GM23338 (cell line): Measurements from ENCODE around the gene ATIC. TPM values are rescaled to one million over a fixed set of nuclear protein-coding genes. Genes with fewer than 3 reads are reported as not detected.

ENCODE experiments used
- ATAC-seq: fragments of 200-7000 bp; cut with Tn5 transposase; 3 replicates; pipeline ENCODE4 v1.9.1; 2020
- DNase-seq: peaks from one replicate; pipeline ENCODE4 v3.0.0-alpha.2; 2015; ENCODE audit warnings: low spot score
- H2AFZ ChIP-seq: fragments of 200-600 bp; sonication (generic); 2 replicates; pipeline ENCODE4 v1.8.0; 2016; ENCODE audit warnings: antibody characterized with exemption, mild to moderate bottlenecking, moderate library complexity
- H3F3A ChIP-seq: fragments of 200-600 bp; sonication (generic); replicated peaks from 2 replicates; pipeline ENCODE4 v1.8.0; 2017; ENCODE audit warnings: antibody characterized with exemption, mixed run types, low read depth
- H3K27ac ChIP-seq: fragments of 200-600 bp; sonication (generic); 2 replicates; pipeline ENCODE4 v1.6.1; 2016; ENCODE audit warnings: low read depth
- H3K27me3 ChIP-seq: fragments of 200-600 bp; sonication (generic); 2 replicates; pipeline ENCODE4 v1.8.0; 2016; ENCODE audit warnings: mild to moderate bottlenecking, mixed run types, moderate library complexity; ENCODE audit not compliant: insufficient read depth
- H3K36me3 ChIP-seq: fragments of 200-600 bp; sonication (generic); 2 replicates; pipeline ENCODE4 v1.8.0; 2016; ENCODE audit warnings: mild to moderate bottlenecking; ENCODE audit not compliant: insufficient read depth
- H3K4me1 ChIP-seq: fragments of 200-600 bp; sonication (generic); 2 replicates; pipeline ENCODE4 v1.8.0; 2016; ENCODE audit warnings: mild to moderate bottlenecking, moderate library complexity; ENCODE audit not compliant: insufficient read depth
- H3K4me2 ChIP-seq: fragments of 200-600 bp; sonication (generic); 2 replicates; pipeline ENCODE4 v1.7.1; 2017; ENCODE audit warnings: mixed run types
- H3K4me3 ChIP-seq: fragments of 200-600 bp; sonication (generic); 2 replicates; pipeline ENCODE4 v1.6.1; 2016; ENCODE audit warnings: mixed run types
- H3K79me2 ChIP-seq: fragments of 200-600 bp; sonication (generic); replicated peaks from 2 replicates; pipeline ENCODE4 v1.8.0; 2017; ENCODE audit warnings: mild to moderate bottlenecking; ENCODE audit not compliant: insufficient read depth
- H3K9me2 ChIP-seq: fragments of 200-600 bp; sonication (generic); 2 replicates; pipeline ENCODE4 v1.8.0; 2017; ENCODE audit not compliant: insufficient read depth
- H4K20me1 ChIP-seq: fragments of 200-600 bp; sonication (generic); replicated peaks from 2 replicates; pipeline ENCODE4 v1.8.0; 2017; ENCODE audit warnings: mild to moderate bottlenecking; ENCODE audit not compliant: insufficient read depth
- H3K27ac Mint-ChIP-seq: 2 replicates; pipeline ENCODE4 v1.8.0; 2020; ENCODE audit warnings: inconsistent platforms, mild to moderate bottlenecking, moderate library complexity, mixed read lengths
- H3K27me3 Mint-ChIP-seq: 3 replicates; pipeline ENCODE4 v1.8.0; 2022; ENCODE audit warnings: low read depth, mild to moderate bottlenecking, moderate library complexity, mixed read lengths, inconsistent platforms; ENCODE audit not compliant: insufficient read depth, poor library complexity
- H3K36me3 Mint-ChIP-seq: 3 replicates; pipeline ENCODE4 v1.8.0; 2021; ENCODE audit warnings: low read depth, mild to moderate bottlenecking, inconsistent platforms, moderate library complexity, mixed read lengths
- H3K4me1 Mint-ChIP-seq: 3 replicates; pipeline ENCODE4 v1.8.0; 2020; ENCODE audit warnings: mild to moderate bottlenecking, inconsistent platforms, mixed read lengths
- H3K4me3 Mint-ChIP-seq: 3 replicates; pipeline ENCODE4 v1.8.0; 2021; ENCODE audit warnings: moderate library complexity, mild to moderate bottlenecking, inconsistent platforms, mixed read lengths
- H3K9me3 Mint-ChIP-seq: 3 replicates; pipeline ENCODE4 v1.8.0; 2020; ENCODE audit warnings: moderate library complexity, mild to moderate bottlenecking, inconsistent platforms, mixed read lengths
- CREB1 ChIP-seq: fragments of 250-450 bp; sonication (Bioruptor Pico); IDR thresholded peaks from 2 replicates; pipeline ENCODE4 v1.5.0; 2020; ENCODE audit warnings: low read depth, mild to moderate bottlenecking, moderate library complexity
- EZH2phosphoT487 ChIP-seq: fragments of 200-600 bp; sonication (generic); IDR thresholded peaks from one replicate; pipeline ENCODE4 v1.8.1; 2018; ENCODE audit warnings: antibody characterized with exemption; ENCODE audit not compliant: unreplicated experiment
- POLR2AphosphoS5 ChIP-seq: IDR thresholded peaks from 2 replicates; pipeline ENCODE4 v1.6.1; 2016; ENCODE audit warnings: antibody characterized with exemption, low read depth
- STAT1 ChIP-seq: IDR thresholded peaks from one replicate; pipeline ENCODE4 v1.6.1; 2016; ENCODE audit warnings: antibody characterized with exemption; ENCODE audit not compliant: unreplicated experiment
- ZNF114 ChIP-seq: fragments of 250-450 bp; sonication (Bioruptor Pico); IDR thresholded peaks from 2 replicates; pipeline ENCODE4 v1.5.0; 2020; ENCODE audit warnings: mild to moderate bottlenecking, moderate library complexity
- ZNF331 ChIP-seq: fragments of 250-450 bp; sonication (Bioruptor Pico); IDR thresholded peaks from 2 replicates; pipeline ENCODE4 v1.5.0; 2020; ENCODE audit warnings: low read depth, mild to moderate bottlenecking, moderate library complexity
- polyA plus RNA-seq: library from polyadenylated mRNA; unstranded; fragments of >200 nt; fragmentation: Nextera tagmentation; extraction: Ambion mirVana; gene quantifications from 2 replicates; pipeline ENCODE4 v1.2.1, GENCODE V29; 2016
- total RNA-seq: library from RNA; depleted of rRNA; stranded (reverse); fragments of >200 nt; shearing (Covaris generic); gene quantifications from 2 replicates; pipeline ENCODE4 v1.2.3, GENCODE V29; 2014
- TF ChIP-seq, protein P1 (sequence below): fragments of 250-450 bp; sonication (Bioruptor Pico); IDR thresholded peaks from 2 replicates; pipeline ENCODE4 v1.5.0; 2020; ENCODE audit warnings: mild to moderate bottlenecking, moderate library complexity
- TF ChIP-seq, protein P2 (sequence below): IDR thresholded peaks from 2 replicates; pipeline ENCODE4 v1.6.1; 2016; ENCODE audit warnings: antibody characterized with exemption
- TF ChIP-seq, protein P3 (sequence below): IDR thresholded peaks from one replicate; pipeline ENCODE4 v1.6.1; 2018; ENCODE audit warnings: antibody characterized with exemption; ENCODE audit not compliant: unreplicated experiment

The ATIC gene
- total and polyA plus RNA-seq, 2 experiments from 2014 or later, result 118 to 185 TPM

DNA sequence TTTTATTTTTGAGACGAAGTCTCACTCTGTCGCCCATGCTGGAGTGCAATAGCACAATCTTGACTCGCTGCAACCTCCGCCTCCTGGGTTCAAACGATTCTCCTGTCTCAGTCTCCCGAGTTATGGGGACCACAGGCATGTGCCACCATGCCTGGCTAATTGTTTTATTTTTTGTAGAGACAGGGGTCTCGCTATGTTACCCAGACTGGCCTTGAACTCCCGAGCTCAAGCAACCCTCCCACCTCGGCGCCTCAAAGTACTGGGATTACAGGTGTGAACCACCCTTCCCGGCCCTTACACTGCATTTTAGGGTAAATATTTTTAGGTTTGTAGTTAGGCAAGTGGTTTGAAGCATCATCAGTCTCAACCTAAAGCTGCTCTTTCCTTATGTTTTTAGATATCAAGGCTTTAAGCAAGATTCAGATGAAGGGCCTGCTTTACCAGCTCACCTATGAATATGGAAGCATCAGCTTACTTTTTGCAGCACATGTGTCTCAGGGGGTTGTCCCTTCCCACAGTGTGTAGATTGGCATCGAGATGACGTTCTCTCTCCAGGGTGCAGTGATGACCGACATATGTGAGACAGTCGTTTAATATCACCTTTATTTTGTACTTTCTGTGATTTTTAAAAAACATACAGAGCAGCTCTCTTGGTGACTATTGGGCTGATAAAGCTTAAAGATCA, 47.2 kb downstream of the ATIC start:
- Mint-ChIP-seq H3K27ac (peak overlapping the region; percentile 64), H3K36me3 (peaks cover 26% of the 10 kb centered on the region), H3K9me3 (no peaks in the 10 kb centered on the region), H3K27me3 (no peaks in the 10 kb centered on the region), H3K4me3 (no peak overlapping the region), H3K4me1 (peaks cover 13% of the 10 kb centered on the region)
- no peak overlapping the region for H3K27ac ChIP-seq
- no peak for TF ChIP-seq ZNF331
- TF ChIP-seq, protein P1, sequence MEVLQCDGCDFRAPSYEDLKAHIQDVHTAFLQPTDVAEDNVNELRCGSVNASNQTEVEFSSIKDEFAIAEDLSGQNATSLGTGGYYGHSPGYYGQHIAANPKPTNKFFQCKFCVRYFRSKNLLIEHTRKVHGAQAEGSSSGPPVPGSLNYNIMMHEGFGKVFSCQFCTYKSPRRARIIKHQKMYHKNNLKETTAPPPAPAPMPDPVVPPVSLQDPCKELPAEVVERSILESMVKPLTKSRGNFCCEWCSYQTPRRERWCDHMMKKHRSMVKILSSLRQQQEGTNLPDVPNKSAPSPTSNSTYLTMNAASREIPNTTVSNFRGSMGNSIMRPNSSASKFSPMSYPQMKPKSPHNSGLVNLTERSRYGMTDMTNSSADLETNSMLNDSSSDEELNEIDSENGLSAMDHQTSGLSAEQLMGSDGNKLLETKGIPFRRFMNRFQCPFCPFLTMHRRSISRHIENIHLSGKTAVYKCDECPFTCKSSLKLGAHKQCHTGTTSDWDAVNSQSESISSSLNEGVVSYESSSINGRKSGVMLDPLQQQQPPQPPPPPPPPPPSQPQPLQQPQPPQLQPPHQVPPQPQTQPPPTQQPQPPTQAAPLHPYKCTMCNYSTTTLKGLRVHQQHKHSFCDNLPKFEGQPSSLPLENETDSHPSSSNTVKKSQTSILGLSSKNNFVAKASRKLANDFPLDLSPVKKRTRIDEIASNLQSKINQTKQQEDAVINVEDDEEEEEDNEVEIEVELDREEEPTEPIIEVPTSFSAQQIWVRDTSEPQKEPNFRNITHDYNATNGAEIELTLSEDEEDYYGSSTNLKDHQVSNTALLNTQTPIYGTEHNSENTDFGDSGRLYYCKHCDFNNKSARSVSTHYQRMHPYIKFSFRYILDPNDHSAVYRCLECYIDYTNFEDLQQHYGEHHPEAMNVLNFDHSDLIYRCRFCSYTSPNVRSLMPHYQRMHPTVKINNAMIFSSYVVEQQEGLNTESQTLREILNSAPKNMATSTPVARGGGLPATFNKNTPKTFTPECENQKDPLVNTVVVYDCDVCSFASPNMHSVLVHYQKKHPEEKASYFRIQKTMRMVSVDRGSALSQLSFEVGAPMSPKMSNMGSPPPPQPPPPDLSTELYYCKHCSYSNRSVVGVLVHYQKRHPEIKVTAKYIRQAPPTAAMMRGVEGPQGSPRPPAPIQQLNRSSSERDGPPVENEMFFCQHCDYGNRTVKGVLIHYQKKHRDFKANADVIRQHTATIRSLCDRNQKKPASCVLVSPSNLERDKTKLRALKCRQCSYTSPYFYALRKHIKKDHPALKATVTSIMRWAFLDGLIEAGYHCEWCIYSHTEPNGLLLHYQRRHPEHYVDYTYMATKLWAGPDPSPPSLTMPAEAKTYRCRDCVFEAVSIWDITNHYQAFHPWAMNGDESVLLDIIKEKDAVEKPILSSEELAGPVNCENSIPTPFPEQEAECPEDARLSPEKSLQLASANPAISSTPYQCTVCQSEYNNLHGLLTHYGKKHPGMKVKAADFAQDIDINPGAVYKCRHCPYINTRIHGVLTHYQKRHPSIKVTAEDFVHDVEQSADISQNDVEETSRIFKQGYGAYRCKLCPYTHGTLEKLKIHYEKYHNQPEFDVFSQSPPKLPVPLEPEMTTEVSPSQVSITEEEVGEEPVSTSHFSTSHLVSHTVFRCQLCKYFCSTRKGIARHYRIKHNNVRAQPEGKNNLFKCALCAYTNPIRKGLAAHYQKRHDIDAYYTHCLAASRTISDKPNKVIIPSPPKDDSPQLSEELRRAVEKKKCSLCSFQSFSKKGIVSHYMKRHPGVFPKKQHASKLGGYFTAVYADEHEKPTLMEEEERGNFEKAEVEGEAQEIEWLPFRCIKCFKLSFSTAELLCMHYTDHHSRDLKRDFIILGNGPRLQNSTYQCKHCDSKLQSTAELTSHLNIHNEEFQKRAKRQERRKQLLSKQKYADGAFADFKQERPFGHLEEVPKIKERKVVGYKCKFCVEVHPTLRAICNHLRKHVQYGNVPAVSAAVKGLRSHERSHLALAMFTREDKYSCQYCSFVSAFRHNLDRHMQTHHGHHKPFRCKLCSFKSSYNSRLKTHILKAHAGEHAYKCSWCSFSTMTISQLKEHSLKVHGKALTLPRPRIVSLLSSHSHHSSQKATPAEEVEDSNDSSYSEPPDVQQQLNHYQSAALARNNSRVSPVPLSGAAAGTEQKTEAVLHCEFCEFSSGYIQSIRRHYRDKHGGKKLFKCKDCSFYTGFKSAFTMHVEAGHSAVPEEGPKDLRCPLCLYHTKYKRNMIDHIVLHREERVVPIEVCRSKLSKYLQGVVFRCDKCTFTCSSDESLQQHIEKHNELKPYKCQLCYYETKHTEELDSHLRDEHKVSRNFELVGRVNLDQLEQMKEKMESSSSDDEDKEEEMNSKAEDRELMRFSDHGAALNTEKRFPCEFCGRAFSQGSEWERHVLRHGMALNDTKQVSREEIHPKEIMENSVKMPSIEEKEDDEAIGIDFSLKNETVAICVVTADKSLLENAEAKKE, result no peak
- H2AFZ ChIP-seq, result no peak overlapping the region
- H3K27me3 ChIP-seq, result no peaks in the 10 kb centered on the region
- H3K4me3 ChIP-seq, result no peak overlapping the region
- H3K79me2 ChIP-seq, result no peaks in the 10 kb centered on the region
- H3F3A ChIP-seq, result 0 out of 2 replicates have a peak, but pooled peaks cover 5% of the 10 kb centered on the region
- H3K4me1 ChIP-seq, result no peaks in the 10 kb centered on the region
- no peaks in the 10 kb centered on the region for H3K9me2 ChIP-seq
- H3K36me3 ChIP-seq, result peaks cover 24% of the 10 kb centered on the region; the same call in 1 of the 2 replicates
- H3K4me2 ChIP-seq, result no peak overlapping the region
- no peak for DNase-seq
- H4K20me1 ChIP-seq, result no peaks in the 10 kb centered on the region; the same call in none of the 2 replicates
- no peak for ATAC-seq

DNA sequence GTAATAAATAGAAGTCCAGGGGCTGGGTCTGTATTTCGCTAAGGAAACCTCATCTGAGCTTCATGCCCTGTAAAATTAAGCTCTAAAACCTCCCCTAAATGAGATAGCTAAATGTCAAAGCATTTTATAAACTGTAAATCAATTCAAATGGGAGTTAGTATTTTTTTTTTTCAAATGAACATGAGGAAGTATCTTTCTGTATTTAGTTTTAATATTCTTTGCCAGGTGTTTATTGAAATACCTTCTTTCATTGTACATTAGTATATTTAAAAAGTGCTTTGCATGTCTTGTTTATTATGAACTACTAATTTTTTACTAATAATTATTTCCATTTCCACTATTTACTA, 47.7 kb downstream of the ATIC start:
- H3K4me1 Mint-ChIP-seq, result peaks cover 13% of the 10 kb centered on the region
- Histone ChIP-seq H3K36me3 (peaks cover 29% of the 10 kb centered on the region; the same call in 1 of the 2 replicates), H3K27me3 (no peaks in the 10 kb centered on the region), H3F3A (0 out of 2 replicates have a peak, but pooled peaks cover 5% of the 10 kb centered on the region), H3K4me1 (no peaks in the 10 kb centered on the region), H2AFZ (no peak overlapping the region), H3K27ac (0 out of 2 replicates have a peak overlapping the region, but pooled peaks have one; percentile 24), H4K20me1 (no peaks in the 10 kb centered on the region; the same call in 1 of the 2 replicates), H3K4me2 (no peak overlapping the region), H3K79me2 (no peaks in the 10 kb centered on the region), H3K9me2 (no peaks in the 10 kb centered on the region), H3K4me3 (no peak overlapping the region)
- DNase-seq (no peak), ATAC-seq (no peak)
- H3K27me3 Mint-ChIP-seq, result no peaks in the 10 kb centered on the region
- H3K36me3 Mint-ChIP-seq, result peaks cover 30% of the 10 kb centered on the region
- H3K9me3 Mint-ChIP-seq, result no peaks in the 10 kb centered on the region
- H3K27ac Mint-ChIP-seq, result 0 out of 2 replicates have a peak overlapping the region, but pooled peaks have one; percentile 23
- H3K4me3 Mint-ChIP-seq, result no peak overlapping the region
- TF ChIP-seq POLR2AphosphoS5 (no peak), STAT1 (no peak), ZNF114 (CRISPR knock-in tag) (no peak), ZNF331 (no peak), EZH2phosphoT487 (no peak), CREB1 (CRISPR knock-in tag) (no peak)
- TF ChIP-seq, protein P2, sequence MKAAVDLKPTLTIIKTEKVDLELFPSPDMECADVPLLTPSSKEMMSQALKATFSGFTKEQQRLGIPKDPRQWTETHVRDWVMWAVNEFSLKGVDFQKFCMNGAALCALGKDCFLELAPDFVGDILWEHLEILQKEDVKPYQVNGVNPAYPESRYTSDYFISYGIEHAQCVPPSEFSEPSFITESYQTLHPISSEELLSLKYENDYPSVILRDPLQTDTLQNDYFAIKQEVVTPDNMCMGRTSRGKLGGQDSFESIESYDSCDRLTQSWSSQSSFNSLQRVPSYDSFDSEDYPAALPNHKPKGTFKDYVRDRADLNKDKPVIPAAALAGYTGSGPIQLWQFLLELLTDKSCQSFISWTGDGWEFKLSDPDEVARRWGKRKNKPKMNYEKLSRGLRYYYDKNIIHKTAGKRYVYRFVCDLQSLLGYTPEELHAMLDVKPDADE, result no peak
- TF ChIP-seq, protein P3, sequence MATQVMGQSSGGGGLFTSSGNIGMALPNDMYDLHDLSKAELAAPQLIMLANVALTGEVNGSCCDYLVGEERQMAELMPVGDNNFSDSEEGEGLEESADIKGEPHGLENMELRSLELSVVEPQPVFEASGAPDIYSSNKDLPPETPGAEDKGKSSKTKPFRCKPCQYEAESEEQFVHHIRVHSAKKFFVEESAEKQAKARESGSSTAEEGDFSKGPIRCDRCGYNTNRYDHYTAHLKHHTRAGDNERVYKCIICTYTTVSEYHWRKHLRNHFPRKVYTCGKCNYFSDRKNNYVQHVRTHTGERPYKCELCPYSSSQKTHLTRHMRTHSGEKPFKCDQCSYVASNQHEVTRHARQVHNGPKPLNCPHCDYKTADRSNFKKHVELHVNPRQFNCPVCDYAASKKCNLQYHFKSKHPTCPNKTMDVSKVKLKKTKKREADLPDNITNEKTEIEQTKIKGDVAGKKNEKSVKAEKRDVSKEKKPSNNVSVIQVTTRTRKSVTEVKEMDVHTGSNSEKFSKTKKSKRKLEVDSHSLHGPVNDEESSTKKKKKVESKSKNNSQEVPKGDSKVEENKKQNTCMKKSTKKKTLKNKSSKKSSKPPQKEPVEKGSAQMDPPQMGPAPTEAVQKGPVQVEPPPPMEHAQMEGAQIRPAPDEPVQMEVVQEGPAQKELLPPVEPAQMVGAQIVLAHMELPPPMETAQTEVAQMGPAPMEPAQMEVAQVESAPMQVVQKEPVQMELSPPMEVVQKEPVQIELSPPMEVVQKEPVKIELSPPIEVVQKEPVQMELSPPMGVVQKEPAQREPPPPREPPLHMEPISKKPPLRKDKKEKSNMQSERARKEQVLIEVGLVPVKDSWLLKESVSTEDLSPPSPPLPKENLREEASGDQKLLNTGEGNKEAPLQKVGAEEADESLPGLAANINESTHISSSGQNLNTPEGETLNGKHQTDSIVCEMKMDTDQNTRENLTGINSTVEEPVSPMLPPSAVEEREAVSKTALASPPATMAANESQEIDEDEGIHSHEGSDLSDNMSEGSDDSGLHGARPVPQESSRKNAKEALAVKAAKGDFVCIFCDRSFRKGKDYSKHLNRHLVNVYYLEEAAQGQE, result no peak
